ENCODE results near the gene MTMR4.
"Not testable (repeated sequence)": the region's sequence is repeated elsewhere in the genome, so short reads cannot be mapped to it uniquely, and the experiment has no call there.

MTMR4 gene

GRCh38 chr17:58525239-58525638 lies 10.8 kb upstream of the MTMR4 start:
- DNase-seq (ENCODE audit: low spot score) = no peak

- no peak for DNase-seq (ENCODE audit: low spot score)
Observed at GRCh38 chr17:58521680-58522079, 7.2 kb upstream of the MTMR4 start.

- no peak for DNase-seq (ENCODE audit: low spot score)
Observed at GRCh38 chr17:58520843-58521430, 6.5 kb upstream of the MTMR4 start.

GRCh38 chr17:58517928-58518609 lies 3.6 kb upstream of the MTMR4 start:
- peak; percentile 100 for DNase-seq (ENCODE audit: low spot score)

- DNase-seq (ENCODE audit: low spot score) = no peak
Observed at GRCh38 chr17:58517378-58517927, 3.0 kb upstream of the MTMR4 start.

GRCh38 chr17:58516644-58517377 lies 2.4 kb upstream of the MTMR4 start:
- no peak for DNase-seq (ENCODE audit: low spot score)

- DNase-seq (ENCODE audit: low spot score) = no peak
Observed at GRCh38 chr17:58515286-58515685, 848 bp upstream of the MTMR4 start.

GRCh38 chr17:58514770-58515157 lies 326 bp upstream of the MTMR4 start:
- no peak for DNase-seq (ENCODE audit: low spot score)

- peak; percentile 14 for DNase-seq (ENCODE audit: low spot score)
Observed at GRCh38 chr17:58513267-58513964, 1.0 kb downstream of the MTMR4 start.

- no peak for DNase-seq (ENCODE audit: low spot score)
Observed at GRCh38 chr17:58510075-58510474, 4.4 kb downstream of the MTMR4 start.

GRCh38 chr17:58508341-58509067 lies 5.9 kb downstream of the MTMR4 start:
- no peak for DNase-seq (ENCODE audit: low spot score)

GRCh38 chr17:58507123-58507634 lies 7.3 kb downstream of the MTMR4 start:
- no peak for DNase-seq (ENCODE audit: low spot score)

GRCh38 chr17:58506354-58507080 lies 7.9 kb downstream of the MTMR4 start:
- DNase-seq (ENCODE audit: low spot score) = no peak

- no peak for DNase-seq (ENCODE audit: low spot score)
Observed at GRCh38 chr17:58504826-58505351, 9.5 kb downstream of the MTMR4 start.

- DNase-seq (ENCODE audit: low spot score) = no peak
Observed at GRCh38 chr17:58503866-58504265, 10.6 kb downstream of the MTMR4 start.

- DNase-seq (ENCODE audit: low spot score) = not testable (repeated sequence)
Observed at GRCh38 chr17:58503134-58503533, 11.3 kb downstream of the MTMR4 start.

- no peak for DNase-seq (ENCODE audit: low spot score)
Observed at GRCh38 chr17:58501451-58501850, 13.0 kb downstream of the MTMR4 start.

GRCh38 chr17:58498177-58498828 lies 16.1 kb downstream of the MTMR4 start:
- DNase-seq (ENCODE audit: low spot score) = no peak

- no peak for DNase-seq (ENCODE audit: low spot score)
Observed at GRCh38 chr17:58493506-58493905, 20.9 kb downstream of the MTMR4 start.
